ENCODE results near the gene A4GALT.
"Not testable (repeated sequence)": the region's sequence is repeated elsewhere in the genome, so short reads cannot be mapped to it uniquely, and the experiment has no call there.

The A4GALT gene

GRCh38 chr22:42720263-42721044 lies at the start of gene A4GALT:
A4GALT (minus strand) TSS chr22:42720870; CDS start chr22:42693951, 26,919 bp downstream.
- DNase-seq: no peak

- DNase-seq: no peak
These were observed 49.7 kb upstream of the A4GALT start for GRCh38 chr22:42770448-42770726.

- peak; percentile 49 for DNase-seq
These were observed 49.1 kb upstream of the A4GALT start for GRCh38 chr22:42769574-42770447.

- DNase-seq: no peak
These were observed 48.5 kb upstream of the A4GALT start for GRCh38 chr22:42769238-42769573.

- no peak for DNase-seq
These were observed 47.8 kb upstream of the A4GALT start for GRCh38 chr22:42768385-42769035.

GRCh38 chr22:42766860-42767259 lies 46.2 kb upstream of the A4GALT start:
- peak; percentile 60 for DNase-seq

GRCh38 chr22:42764895-42765363 lies 44.3 kb upstream of the A4GALT start:
- DNase-seq: peak; percentile 31

- DNase-seq: no peak
These were observed 43.4 kb upstream of the A4GALT start for GRCh38 chr22:42763965-42764480.

GRCh38 chr22:42760806-42761565 lies 40.3 kb upstream of the A4GALT start:
- no peak for DNase-seq

- no peak for DNase-seq
These were observed 38.4 kb upstream of the A4GALT start for GRCh38 chr22:42758931-42759629.

- peak; percentile 59 for DNase-seq
These were observed 34.9 kb upstream of the A4GALT start for GRCh38 chr22:42755553-42755952.

- DNase-seq: not testable (repeated sequence)
These were observed 34.5 kb upstream of the A4GALT start for GRCh38 chr22:42755121-42755520.

- peak; percentile 96 for DNase-seq
These were observed 34.0 kb upstream of the A4GALT start for GRCh38 chr22:42754658-42755057.

- no peak for DNase-seq
These were observed 32.2 kb upstream of the A4GALT start for GRCh38 chr22:42752912-42753311.

- no peak for DNase-seq
These were observed 31.6 kb upstream of the A4GALT start for GRCh38 chr22:42752230-42752746.

GRCh38 chr22:42750421-42750820 lies 29.8 kb upstream of the A4GALT start:
- not testable (repeated sequence) for DNase-seq

GRCh38 chr22:42747701-42748513 lies 27.2 kb upstream of the A4GALT start:
- no peak for DNase-seq

GRCh38 chr22:42745118-42745517 lies 24.4 kb upstream of the A4GALT start:
- no peak for DNase-seq

GRCh38 chr22:42743501-42743991 lies 22.9 kb upstream of the A4GALT start:
- DNase-seq: no peak

GRCh38 chr22:42742940-42743339 lies 22.3 kb upstream of the A4GALT start:
- no peak for DNase-seq

GRCh38 chr22:42740320-42740719 lies 19.6 kb upstream of the A4GALT start:
- not testable (repeated sequence) for DNase-seq

Data from hematopoietic multipotent progenitor cell treated with erythropoietin and hydrocortisone succinate and interleukin-3 and kit ligand, for 4 days (in vitro differentiated cells).